ENCODE data around the gene RRP1. TPM values are rescaled to one million over a fixed set of nuclear protein-coding genes. Genes with fewer than 3 reads are reported as not detected.

Gene RRP1
- total and polyA plus RNA-seq, 9 of the 15 experiments (the other 6 are each of a cell fraction or from before 2014, with no cell fraction given), result 0.89 to 105 (median 51.6) TPM

DNA sequence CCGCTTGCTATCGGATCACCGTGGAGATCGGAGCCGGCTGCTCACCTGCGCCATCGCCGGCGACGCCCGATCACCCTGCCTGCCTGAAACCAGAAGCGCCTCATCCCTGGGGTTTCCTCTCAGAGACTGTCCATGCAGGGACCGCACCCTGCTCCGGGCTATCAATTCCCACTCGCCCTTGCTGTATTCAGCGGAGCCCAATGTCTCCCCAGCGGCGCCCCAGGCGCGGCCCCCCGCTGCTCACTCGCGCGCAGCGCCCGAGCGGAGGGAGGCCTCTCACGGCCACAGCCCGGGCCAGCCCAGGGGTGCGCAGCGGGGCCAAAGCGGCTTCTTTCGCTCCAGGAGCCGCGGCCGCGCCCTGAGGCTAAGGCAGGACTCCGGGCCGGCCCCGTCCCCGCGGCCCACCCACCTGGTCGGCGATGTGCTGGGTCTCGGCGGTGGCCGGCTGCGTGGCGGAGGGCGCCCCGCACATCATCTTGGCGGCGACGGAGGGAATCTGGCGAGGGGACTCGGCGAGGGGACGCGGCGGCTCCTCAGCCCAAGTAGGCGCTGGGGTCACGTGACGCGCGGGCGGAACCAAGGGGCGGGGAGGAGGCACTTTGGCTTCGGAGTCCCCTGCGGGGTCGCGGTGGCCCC, 13.5 kb upstream of the RRP1 start, which contains the start of gene CSTB (continued):
- TF ChIP-seq, protein P1, sequence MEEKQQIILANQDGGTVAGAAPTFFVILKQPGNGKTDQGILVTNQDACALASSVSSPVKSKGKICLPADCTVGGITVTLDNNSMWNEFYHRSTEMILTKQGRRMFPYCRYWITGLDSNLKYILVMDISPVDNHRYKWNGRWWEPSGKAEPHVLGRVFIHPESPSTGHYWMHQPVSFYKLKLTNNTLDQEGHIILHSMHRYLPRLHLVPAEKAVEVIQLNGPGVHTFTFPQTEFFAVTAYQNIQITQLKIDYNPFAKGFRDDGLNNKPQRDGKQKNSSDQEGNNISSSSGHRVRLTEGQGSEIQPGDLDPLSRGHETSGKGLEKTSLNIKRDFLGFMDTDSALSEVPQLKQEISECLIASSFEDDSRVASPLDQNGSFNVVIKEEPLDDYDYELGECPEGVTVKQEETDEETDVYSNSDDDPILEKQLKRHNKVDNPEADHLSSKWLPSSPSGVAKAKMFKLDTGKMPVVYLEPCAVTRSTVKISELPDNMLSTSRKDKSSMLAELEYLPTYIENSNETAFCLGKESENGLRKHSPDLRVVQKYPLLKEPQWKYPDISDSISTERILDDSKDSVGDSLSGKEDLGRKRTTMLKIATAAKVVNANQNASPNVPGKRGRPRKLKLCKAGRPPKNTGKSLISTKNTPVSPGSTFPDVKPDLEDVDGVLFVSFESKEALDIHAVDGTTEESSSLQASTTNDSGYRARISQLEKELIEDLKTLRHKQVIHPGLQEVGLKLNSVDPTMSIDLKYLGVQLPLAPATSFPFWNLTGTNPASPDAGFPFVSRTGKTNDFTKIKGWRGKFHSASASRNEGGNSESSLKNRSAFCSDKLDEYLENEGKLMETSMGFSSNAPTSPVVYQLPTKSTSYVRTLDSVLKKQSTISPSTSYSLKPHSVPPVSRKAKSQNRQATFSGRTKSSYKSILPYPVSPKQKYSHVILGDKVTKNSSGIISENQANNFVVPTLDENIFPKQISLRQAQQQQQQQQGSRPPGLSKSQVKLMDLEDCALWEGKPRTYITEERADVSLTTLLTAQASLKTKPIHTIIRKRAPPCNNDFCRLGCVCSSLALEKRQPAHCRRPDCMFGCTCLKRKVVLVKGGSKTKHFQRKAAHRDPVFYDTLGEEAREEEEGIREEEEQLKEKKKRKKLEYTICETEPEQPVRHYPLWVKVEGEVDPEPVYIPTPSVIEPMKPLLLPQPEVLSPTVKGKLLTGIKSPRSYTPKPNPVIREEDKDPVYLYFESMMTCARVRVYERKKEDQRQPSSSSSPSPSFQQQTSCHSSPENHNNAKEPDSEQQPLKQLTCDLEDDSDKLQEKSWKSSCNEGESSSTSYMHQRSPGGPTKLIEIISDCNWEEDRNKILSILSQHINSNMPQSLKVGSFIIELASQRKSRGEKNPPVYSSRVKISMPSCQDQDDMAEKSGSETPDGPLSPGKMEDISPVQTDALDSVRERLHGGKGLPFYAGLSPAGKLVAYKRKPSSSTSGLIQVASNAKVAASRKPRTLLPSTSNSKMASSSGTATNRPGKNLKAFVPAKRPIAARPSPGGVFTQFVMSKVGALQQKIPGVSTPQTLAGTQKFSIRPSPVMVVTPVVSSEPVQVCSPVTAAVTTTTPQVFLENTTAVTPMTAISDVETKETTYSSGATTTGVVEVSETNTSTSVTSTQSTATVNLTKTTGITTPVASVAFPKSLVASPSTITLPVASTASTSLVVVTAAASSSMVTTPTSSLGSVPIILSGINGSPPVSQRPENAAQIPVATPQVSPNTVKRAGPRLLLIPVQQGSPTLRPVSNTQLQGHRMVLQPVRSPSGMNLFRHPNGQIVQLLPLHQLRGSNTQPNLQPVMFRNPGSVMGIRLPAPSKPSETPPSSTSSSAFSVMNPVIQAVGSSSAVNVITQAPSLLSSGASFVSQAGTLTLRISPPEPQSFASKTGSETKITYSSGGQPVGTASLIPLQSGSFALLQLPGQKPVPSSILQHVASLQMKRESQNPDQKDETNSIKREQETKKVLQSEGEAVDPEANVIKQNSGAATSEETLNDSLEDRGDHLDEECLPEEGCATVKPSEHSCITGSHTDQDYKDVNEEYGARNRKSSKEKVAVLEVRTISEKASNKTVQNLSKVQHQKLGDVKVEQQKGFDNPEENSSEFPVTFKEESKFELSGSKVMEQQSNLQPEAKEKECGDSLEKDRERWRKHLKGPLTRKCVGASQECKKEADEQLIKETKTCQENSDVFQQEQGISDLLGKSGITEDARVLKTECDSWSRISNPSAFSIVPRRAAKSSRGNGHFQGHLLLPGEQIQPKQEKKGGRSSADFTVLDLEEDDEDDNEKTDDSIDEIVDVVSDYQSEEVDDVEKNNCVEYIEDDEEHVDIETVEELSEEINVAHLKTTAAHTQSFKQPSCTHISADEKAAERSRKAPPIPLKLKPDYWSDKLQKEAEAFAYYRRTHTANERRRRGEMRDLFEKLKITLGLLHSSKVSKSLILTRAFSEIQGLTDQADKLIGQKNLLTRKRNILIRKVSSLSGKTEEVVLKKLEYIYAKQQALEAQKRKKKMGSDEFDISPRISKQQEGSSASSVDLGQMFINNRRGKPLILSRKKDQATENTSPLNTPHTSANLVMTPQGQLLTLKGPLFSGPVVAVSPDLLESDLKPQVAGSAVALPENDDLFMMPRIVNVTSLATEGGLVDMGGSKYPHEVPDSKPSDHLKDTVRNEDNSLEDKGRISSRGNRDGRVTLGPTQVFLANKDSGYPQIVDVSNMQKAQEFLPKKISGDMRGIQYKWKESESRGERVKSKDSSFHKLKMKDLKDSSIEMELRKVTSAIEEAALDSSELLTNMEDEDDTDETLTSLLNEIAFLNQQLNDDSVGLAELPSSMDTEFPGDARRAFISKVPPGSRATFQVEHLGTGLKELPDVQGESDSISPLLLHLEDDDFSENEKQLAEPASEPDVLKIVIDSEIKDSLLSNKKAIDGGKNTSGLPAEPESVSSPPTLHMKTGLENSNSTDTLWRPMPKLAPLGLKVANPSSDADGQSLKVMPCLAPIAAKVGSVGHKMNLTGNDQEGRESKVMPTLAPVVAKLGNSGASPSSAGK (IDR thresholded peaks at IDR 0.05), result no peak; the same call in 1 of the 2 replicates
- TF ChIP-seq ZNF696 (CRISPR knock-in tag; conservative IDR thresholded peaks at IDR 0.05) (no peak), ZC3H8 (IDR thresholded peaks at IDR 0.05) (no peak), FOS (IDR thresholded peaks at IDR 0.05; ENCODE audit: extremely low read depth, insufficient read length) (no peak), ZNF217 (CRISPR knock-in tag; IDR thresholded peaks at IDR 0.05) (no peak), BACH1 (tag; IDR thresholded peaks at IDR 0.05) (no peak), CCAR2 (IDR thresholded peaks at IDR 0.05; ENCODE audit: low read depth, low read length) (no peak)
- TF ChIP-seq, protein P2, sequence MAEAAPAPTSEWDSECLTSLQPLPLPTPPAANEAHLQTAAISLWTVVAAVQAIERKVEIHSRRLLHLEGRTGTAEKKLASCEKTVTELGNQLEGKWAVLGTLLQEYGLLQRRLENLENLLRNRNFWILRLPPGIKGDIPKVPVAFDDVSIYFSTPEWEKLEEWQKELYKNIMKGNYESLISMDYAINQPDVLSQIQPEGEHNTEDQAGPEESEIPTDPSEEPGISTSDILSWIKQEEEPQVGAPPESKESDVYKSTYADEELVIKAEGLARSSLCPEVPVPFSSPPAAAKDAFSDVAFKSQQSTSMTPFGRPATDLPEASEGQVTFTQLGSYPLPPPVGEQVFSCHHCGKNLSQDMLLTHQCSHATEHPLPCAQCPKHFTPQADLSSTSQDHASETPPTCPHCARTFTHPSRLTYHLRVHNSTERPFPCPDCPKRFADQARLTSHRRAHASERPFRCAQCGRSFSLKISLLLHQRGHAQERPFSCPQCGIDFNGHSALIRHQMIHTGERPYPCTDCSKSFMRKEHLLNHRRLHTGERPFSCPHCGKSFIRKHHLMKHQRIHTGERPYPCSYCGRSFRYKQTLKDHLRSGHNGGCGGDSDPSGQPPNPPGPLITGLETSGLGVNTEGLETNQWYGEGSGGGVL (CRISPR knock-in tag; IDR thresholded peaks at IDR 0.05), result no peak
- TF ChIP-seq, protein P3, sequence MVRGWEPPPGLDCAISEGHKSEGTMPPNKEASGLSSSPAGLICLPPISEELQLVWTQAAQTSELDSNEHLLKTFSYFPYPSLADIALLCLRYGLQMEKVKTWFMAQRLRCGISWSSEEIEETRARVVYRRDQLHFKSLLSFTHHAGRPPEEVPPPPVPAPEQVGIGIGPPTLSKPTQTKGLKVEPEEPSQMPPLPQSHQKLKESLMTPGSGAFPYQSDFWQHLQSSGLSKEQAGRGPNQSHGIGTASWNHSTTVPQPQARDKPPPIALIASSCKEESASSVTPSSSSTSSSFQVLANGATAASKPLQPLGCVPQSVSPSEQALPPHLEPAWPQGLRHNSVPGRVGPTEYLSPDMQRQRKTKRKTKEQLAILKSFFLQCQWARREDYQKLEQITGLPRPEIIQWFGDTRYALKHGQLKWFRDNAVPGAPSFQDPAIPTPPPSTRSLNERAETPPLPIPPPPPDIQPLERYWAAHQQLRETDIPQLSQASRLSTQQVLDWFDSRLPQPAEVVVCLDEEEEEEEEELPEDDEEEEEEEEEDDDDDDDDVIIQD (CRISPR knock-in tag; IDR thresholded peaks at IDR 0.05), result no peak
- TF ChIP-seq, protein P4, sequence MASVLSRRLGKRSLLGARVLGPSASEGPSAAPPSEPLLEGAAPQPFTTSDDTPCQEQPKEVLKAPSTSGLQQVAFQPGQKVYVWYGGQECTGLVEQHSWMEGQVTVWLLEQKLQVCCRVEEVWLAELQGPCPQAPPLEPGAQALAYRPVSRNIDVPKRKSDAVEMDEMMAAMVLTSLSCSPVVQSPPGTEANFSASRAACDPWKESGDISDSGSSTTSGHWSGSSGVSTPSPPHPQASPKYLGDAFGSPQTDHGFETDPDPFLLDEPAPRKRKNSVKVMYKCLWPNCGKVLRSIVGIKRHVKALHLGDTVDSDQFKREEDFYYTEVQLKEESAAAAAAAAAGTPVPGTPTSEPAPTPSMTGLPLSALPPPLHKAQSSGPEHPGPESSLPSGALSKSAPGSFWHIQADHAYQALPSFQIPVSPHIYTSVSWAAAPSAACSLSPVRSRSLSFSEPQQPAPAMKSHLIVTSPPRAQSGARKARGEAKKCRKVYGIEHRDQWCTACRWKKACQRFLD (CRISPR knock-in tag; IDR thresholded peaks at IDR 0.05), result no peak

All from K562 (cell line).